ENCODE results near the gene ACTA2. TPM values are rescaled to one million over a fixed set of nuclear protein-coding genes. Genes with fewer than 3 reads are reported as not detected.

The ACTA2 gene
- polyA plus RNA-seq, 1 of the 3 experiments (the other 2 are of a cell fraction) = 130 TPM

DNA sequence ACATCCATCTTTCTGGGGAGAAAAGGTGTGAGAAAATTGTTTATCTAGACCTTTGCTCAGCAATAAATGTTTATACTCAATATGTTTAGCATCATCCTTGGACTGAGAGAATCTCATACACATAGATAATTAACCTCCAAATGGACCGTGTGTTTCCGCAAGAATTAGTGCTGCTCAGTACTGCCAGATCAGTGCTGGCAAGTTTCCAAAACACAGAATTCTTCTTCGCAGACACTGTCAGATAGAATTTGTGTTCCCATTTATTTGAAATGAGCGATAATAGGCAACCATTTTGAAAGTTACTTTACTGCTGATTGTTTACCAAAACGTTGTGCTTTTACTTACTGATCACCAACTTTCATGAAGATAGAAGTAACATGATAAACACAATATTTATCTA lies 38.8 kb downstream of the ACTA2 start:
- no peaks in the 10 kb centered on the region for H3K79me2 ChIP-seq (ENCODE audit: insufficient read depth)
- H3F3A ChIP-seq (replicated peaks; ENCODE audit: insufficient read depth) = peaks cover 12% of the 10 kb centered on the region
- no peaks in the 10 kb centered on the region for H3K9me2 ChIP-seq
- no peak overlapping the region; the same call in 1 of the 2 replicates for H2AFZ ChIP-seq (ENCODE audit: low read depth)
- no peaks in the 10 kb centered on the region for H3K9me3 ChIP-seq
- POLR2A ChIA-PET = no interaction called here
- peaks cover 10 to 34% of the 10 kb centered on the region in 2 experiments; a peak in 3 of 4 replicates for H3K4me1 ChIP-seq (ENCODE audit: control insufficient read depth in 1 of 2, insufficient read depth in 2 of 2, low read depth in 1 of 2, low read length in 1 of 2)
- CTCF ChIA-PET = interaction anchor here (0.9 kb wide), 1 partner anchor 15 kb away, joined by 3 read pairs; no protein-coding TSS in a partner anchor
- H3K4me3 ChIP-seq (ENCODE audit: low read depth in 2 of 2, low read length in 1 of 2) = no peak overlapping the region
- H3K9ac ChIP-seq = no peak overlapping the region
- DNase-seq = peak; percentile 20
- peak overlapping the region; percentile 14 to 93; a peak in 3 of 4 replicates for H3K27ac ChIP-seq (ENCODE audit: low read depth in 2 of 2, low read length in 1 of 2)
- H3K4me2 ChIP-seq = no peak overlapping the region
- no peak for TF ChIP-seq EZH2phosphoT487 (IDR thresholded peaks at IDR 0.05; ENCODE audit: borderline replicate concordance, low read depth)
- TF ChIP-seq POLR2AphosphoS5 (IDR thresholded peaks at IDR 0.05; ENCODE audit: low read depth, low read length) = no peak
- TF ChIP-seq, protein P1, sequence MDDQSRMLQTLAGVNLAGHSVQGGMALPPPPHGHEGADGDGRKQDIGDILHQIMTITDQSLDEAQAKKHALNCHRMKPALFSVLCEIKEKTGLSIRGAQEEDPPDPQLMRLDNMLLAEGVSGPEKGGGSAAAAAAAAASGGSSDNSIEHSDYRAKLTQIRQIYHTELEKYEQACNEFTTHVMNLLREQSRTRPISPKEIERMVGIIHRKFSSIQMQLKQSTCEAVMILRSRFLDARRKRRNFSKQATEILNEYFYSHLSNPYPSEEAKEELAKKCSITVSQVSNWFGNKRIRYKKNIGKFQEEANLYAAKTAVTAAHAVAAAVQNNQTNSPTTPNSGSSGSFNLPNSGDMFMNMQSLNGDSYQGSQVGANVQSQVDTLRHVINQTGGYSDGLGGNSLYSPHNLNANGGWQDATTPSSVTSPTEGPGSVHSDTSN (IDR thresholded peaks at IDR 0.05) = peak; percentile 83
- TF ChIP-seq TCF12 (IDR thresholded peaks at IDR 0.05) = peak; percentile 15; the same call in 1 of the 2 replicates
- peak; percentile 30 for TF ChIP-seq CHD2 (IDR thresholded peaks at IDR 0.05; ENCODE audit: low read length, partially characterized antibody)
- TF ChIP-seq NRF1 (IDR thresholded peaks at IDR 0.05; ENCODE audit: low read depth, low read length) = no peak
- no peak for TF ChIP-seq REST (IDR thresholded peaks at IDR 0.05; ENCODE audit: low read depth, low read length)
- TF ChIP-seq, protein P2, sequence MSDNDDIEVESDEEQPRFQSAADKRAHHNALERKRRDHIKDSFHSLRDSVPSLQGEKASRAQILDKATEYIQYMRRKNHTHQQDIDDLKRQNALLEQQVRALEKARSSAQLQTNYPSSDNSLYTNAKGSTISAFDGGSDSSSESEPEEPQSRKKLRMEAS (IDR thresholded peaks at IDR 0.05; ENCODE audit: low read depth) = no peak
- TF ChIP-seq FOXJ3 (CRISPR knock-in tag; IDR thresholded peaks at IDR 0.05) = no peak
- peak in 1 of 2 experiments; percentile 57; a peak in 1 of 4 replicates for TF ChIP-seq EP300 (IDR thresholded peaks at IDR 0.05; ENCODE audit: borderline replicate concordance in 1 of 2, low read depth in 1 of 2, low read length in 1 of 2)
- TF ChIP-seq, protein P3, sequence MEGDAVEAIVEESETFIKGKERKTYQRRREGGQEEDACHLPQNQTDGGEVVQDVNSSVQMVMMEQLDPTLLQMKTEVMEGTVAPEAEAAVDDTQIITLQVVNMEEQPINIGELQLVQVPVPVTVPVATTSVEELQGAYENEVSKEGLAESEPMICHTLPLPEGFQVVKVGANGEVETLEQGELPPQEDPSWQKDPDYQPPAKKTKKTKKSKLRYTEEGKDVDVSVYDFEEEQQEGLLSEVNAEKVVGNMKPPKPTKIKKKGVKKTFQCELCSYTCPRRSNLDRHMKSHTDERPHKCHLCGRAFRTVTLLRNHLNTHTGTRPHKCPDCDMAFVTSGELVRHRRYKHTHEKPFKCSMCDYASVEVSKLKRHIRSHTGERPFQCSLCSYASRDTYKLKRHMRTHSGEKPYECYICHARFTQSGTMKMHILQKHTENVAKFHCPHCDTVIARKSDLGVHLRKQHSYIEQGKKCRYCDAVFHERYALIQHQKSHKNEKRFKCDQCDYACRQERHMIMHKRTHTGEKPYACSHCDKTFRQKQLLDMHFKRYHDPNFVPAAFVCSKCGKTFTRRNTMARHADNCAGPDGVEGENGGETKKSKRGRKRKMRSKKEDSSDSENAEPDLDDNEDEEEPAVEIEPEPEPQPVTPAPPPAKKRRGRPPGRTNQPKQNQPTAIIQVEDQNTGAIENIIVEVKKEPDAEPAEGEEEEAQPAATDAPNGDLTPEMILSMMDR (IDR thresholded peaks at IDR 0.05) = no peak
- TF ChIP-seq GATA2 (CRISPR knock-in tag; IDR thresholded peaks at IDR 0.05) = no peak
- TF ChIP-seq NFIC (IDR thresholded peaks at IDR 0.05; ENCODE audit: borderline replicate concordance) = peak; percentile 83
- TF ChIP-seq TEAD4 (IDR thresholded peaks at IDR 0.05; ENCODE audit: borderline replicate concordance, insufficient read depth) = no peak
- TF ChIP-seq MEF2A (IDR thresholded peaks at IDR 0.05; ENCODE audit: borderline replicate concordance, low read depth) = no peak
- TF ChIP-seq SIN3A (IDR thresholded peaks at IDR 0.05; ENCODE audit: borderline replicate concordance, low read depth, low read length) = no peak
- TF ChIP-seq MXI1 (IDR thresholded peaks at IDR 0.05; ENCODE audit: low read depth, low read length) = no peak
- no peak; the same call in 1 of the 2 replicates for TF ChIP-seq JUND (IDR thresholded peaks at IDR 0.05)
- TF ChIP-seq RXRA (IDR thresholded peaks at IDR 0.05; ENCODE audit: borderline replicate concordance, low read depth) = no peak
- TF ChIP-seq RCOR1 (IDR thresholded peaks at IDR 0.05; ENCODE audit: low read length) = peak; percentile 73; the same call in 1 of the 2 replicates
- TF ChIP-seq, protein P4, sequence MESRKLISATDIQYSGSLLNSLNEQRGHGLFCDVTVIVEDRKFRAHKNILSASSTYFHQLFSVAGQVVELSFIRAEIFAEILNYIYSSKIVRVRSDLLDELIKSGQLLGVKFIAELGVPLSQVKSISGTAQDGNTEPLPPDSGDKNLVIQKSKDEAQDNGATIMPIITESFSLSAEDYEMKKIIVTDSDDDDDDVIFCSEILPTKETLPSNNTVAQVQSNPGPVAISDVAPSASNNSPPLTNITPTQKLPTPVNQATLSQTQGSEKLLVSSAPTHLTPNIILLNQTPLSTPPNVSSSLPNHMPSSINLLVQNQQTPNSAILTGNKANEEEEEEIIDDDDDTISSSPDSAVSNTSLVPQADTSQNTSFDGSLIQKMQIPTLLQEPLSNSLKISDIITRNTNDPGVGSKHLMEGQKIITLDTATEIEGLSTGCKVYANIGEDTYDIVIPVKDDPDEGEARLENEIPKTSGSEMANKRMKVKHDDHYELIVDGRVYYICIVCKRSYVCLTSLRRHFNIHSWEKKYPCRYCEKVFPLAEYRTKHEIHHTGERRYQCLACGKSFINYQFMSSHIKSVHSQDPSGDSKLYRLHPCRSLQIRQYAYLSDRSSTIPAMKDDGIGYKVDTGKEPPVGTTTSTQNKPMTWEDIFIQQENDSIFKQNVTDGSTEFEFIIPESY (IDR thresholded peaks at IDR 0.05; ENCODE audit: borderline replicate concordance, low read depth) = no peak
- no peak for TF ChIP-seq FOXM1 (IDR thresholded peaks at IDR 0.05; ENCODE audit: low read depth)
- peak; percentile 59; the same call in 1 of the 2 replicates for TF ChIP-seq YY1 (IDR thresholded peaks at IDR 0.05; ENCODE audit: low read depth)
- WGBS (ENCODE audit: low lambda C conversion rate) = 20% methylated on average over 5 of the region's 5 CpGs
- H4K20me1 ChIP-seq (ENCODE audit: insufficient read depth) = no peaks in the 10 kb centered on the region
- H3K36me3 ChIP-seq (replicated peaks in 1 of 2; ENCODE audit: control insufficient read depth in 1 of 2, insufficient read depth in 2 of 2, low read length in 1 of 2) = peaks cover 51 to 56% of the 10 kb centered on the region in 2 experiments
- H3K27me3 ChIP-seq (ENCODE audit: insufficient read depth) = no peaks in the 10 kb centered on the region

All from SK-N-SH (cell line).